OCI-LY3 (cell line): ENCODE measurements around the gene TMEM119.

ENCODE experiments used
- H2AFZ ChIP-seq: fragments of 200-600, 300-600 bp; shearing (Covaris generic); 2 replicates; pipeline ENCODE4 v1.6.0; 2014; ENCODE audit warnings: antibody characterized with exemption, low read depth, low read length
- H3K27ac ChIP-seq: fragments of 200-600, 300-600 bp; sonication (generic); 2 replicates; pipeline ENCODE4 v1.5.1; 2014; ENCODE audit warnings: mild to moderate bottlenecking, low read length, moderate library complexity, mixed read lengths
- H3K27me3 ChIP-seq: fragments of 200-600, 300-600 bp; sonication (generic); 2 replicates; pipeline ENCODE4 v1.6.1; 2014; ENCODE audit warnings: low read depth, low read length, mixed read lengths
- H3K36me3 ChIP-seq: fragments of 200-600, 300-600 bp; sonication (generic); replicated peaks from 2 replicates; pipeline ENCODE3; 2014; ENCODE audit warnings: low read depth, low read length, mixed read lengths
- H3K4me1 ChIP-seq: fragments of 300-600, 200-600 bp; sonication (generic); 2 replicates; pipeline ENCODE4 v1.6.1; 2014; ENCODE audit warnings: low read length, mixed read lengths
- H3K4me2 ChIP-seq: fragments of 200-600, 300-600 bp; sonication (generic); 2 replicates; pipeline ENCODE4 v1.6.1; 2014; ENCODE audit warnings: low read length, mixed read lengths
- H3K4me3 ChIP-seq: fragments of 300-600, 200-600 bp; sonication (generic); 2 replicates; pipeline ENCODE4 v1.5.1; 2014; ENCODE audit warnings: antibody characterized with exemption, mild to moderate bottlenecking, low read length, moderate library complexity
- H3K79me2 ChIP-seq: fragments of 300-600, 200-600 bp; shearing (Covaris generic); 2 replicates; pipeline ENCODE4 v1.6.1; 2014; ENCODE audit warnings: mild to moderate bottlenecking, low read length, mixed read lengths
- H3K9ac ChIP-seq: fragments of 300-600, 200-600 bp; shearing (Covaris generic); 2 replicates; pipeline ENCODE4 v1.6.0; 2014; ENCODE audit warnings: mild to moderate bottlenecking, low read length, moderate library complexity
- H3K9me3 ChIP-seq: fragments of 200-600, 300-600 bp; shearing (Covaris generic); 2 replicates; pipeline ENCODE4 v1.6.1; 2014; ENCODE audit warnings: low read length, mixed read lengths; ENCODE audit not compliant: insufficient read depth
- H4K20me1 ChIP-seq: fragments of 200-600, 300-600 bp; sonication (generic); 2 replicates; pipeline ENCODE4 v1.6.1; 2016; ENCODE audit warnings: low read length, mixed read lengths; ENCODE audit not compliant: insufficient read depth
- CTCF ChIP-seq: fragments of 200-600, 300-600 bp; sonication (generic); IDR thresholded peaks from 2 replicates; pipeline ENCODE4 v1.5.1; 2014; ENCODE audit warnings: antibody characterized with exemption, low read length, low read depth
- EZH2phosphoT487 ChIP-seq: fragments of 200-600 bp; shearing (Covaris generic); IDR thresholded peaks from 2 replicates; pipeline ENCODE4 v1.6.1; 2018; ENCODE audit warnings: antibody characterized with exemption, mixed run types, low read depth

Gene TMEM119

GRCh38 chr12:108627134-108627920 lies 29.4 kb upstream of the TMEM119 start:
- H3K4me3 ChIP-seq, result no peak overlapping the region
- H3K4me2 ChIP-seq, result no peak overlapping the region
- no peaks in the 10 kb centered on the region for H3K79me2 ChIP-seq
- no peak overlapping the region for H2AFZ ChIP-seq
- no peak overlapping the region for H3K9ac ChIP-seq
- H3K9me3 ChIP-seq, result no peaks in the 10 kb centered on the region
- TF ChIP-seq CTCF (no peak), EZH2phosphoT487 (no peak)
- H3K27ac ChIP-seq, result no peak overlapping the region
- H4K20me1 ChIP-seq, result no peaks in the 10 kb centered on the region
- H3K4me1 ChIP-seq, result peaks cover 35% of the 10 kb centered on the region
- H3K36me3 ChIP-seq, result peaks cover 8% of the 10 kb centered on the region
- H3K27me3 ChIP-seq, result no peaks in the 10 kb centered on the region; the same call in 1 of the 2 replicates

- H3K27ac ChIP-seq, result no peak overlapping the region
- no peak overlapping the region for H2AFZ ChIP-seq
- H3K27me3 ChIP-seq, result no peaks in the 10 kb centered on the region
- no peak overlapping the region for H3K4me2 ChIP-seq
- no peaks in the 10 kb centered on the region for H3K9me3 ChIP-seq
- no peak overlapping the region for H3K9ac ChIP-seq
- H3K36me3 ChIP-seq, result peaks cover 9% of the 10 kb centered on the region
- H4K20me1 ChIP-seq, result no peaks in the 10 kb centered on the region
- no peaks in the 10 kb centered on the region for H3K79me2 ChIP-seq
- H3K4me3 ChIP-seq, result no peak overlapping the region
- H3K4me1 ChIP-seq, result peaks cover 17% of the 10 kb centered on the region
- no peak for TF ChIP-seq CTCF
- no peak for TF ChIP-seq EZH2phosphoT487
These were observed 27.3 kb upstream of the TMEM119 start for GRCh38 chr12:108625228-108625627.

GRCh38 chr12:108623577-108623976 lies 25.7 kb upstream of the TMEM119 start:
- H3K4me3 ChIP-seq, result no peak overlapping the region
- no peak overlapping the region for H3K4me2 ChIP-seq
- peaks cover 9% of the 10 kb centered on the region for H3K36me3 ChIP-seq
- H3K4me1 ChIP-seq, result peaks cover 12% of the 10 kb centered on the region
- H4K20me1 ChIP-seq, result no peaks in the 10 kb centered on the region
- no peaks in the 10 kb centered on the region; the same call in 1 of the 2 replicates for H3K27me3 ChIP-seq
- no peak overlapping the region for H3K9ac ChIP-seq
- no peak overlapping the region for H3K27ac ChIP-seq
- no peaks in the 10 kb centered on the region for H3K79me2 ChIP-seq
- H3K9me3 ChIP-seq, result no peaks in the 10 kb centered on the region
- no peak overlapping the region for H2AFZ ChIP-seq
- TF ChIP-seq EZH2phosphoT487, result no peak
- no peak for TF ChIP-seq CTCF

- Histone ChIP-seq H3K27me3 (no peaks in the 10 kb centered on the region; the same call in 1 of the 2 replicates), H3K4me1 (peaks cover 12% of the 10 kb centered on the region), H3K36me3 (peaks cover 9% of the 10 kb centered on the region), H4K20me1 (no peaks in the 10 kb centered on the region), H3K79me2 (no peaks in the 10 kb centered on the region), H3K9ac (no peak overlapping the region), H3K9me3 (no peaks in the 10 kb centered on the region), H2AFZ (no peak overlapping the region), H3K4me3 (no peak overlapping the region), H3K27ac (no peak overlapping the region), H3K4me2 (no peak overlapping the region)
- TF ChIP-seq CTCF (no peak), EZH2phosphoT487 (no peak)
These were observed 25.1 kb upstream of the TMEM119 start for GRCh38 chr12:108622921-108623514.
